H9 (cell line): ENCODE data around the gene IGSF9. TPM values are rescaled to one million over a fixed set of nuclear protein-coding genes. Genes with fewer than 3 reads are reported as not detected.

Source experiments
- DNase-seq: peaks from one replicate; pipeline ENCODE4 v3.0.0-alpha.2; 2017
- H2AFZ ChIP-seq: one replicate; pipeline ENCODE4 v1.6.1; 2013; ENCODE audit warnings: mild to moderate bottlenecking, low read length, control low read depth, moderate library complexity
- H2AK5ac ChIP-seq: 2 replicates; pipeline ENCODE4 v1.6.1; 2013; ENCODE audit warnings: low read length, control low read depth, mixed read lengths; ENCODE audit not compliant: insufficient read length
- H2BK120ac ChIP-seq: one replicate; pipeline ENCODE4 v1.6.1; 2013; ENCODE audit warnings: low read depth, mild to moderate bottlenecking, low read length, control low read depth, inconsistent platforms; ENCODE audit not compliant: poor library complexity, severe bottlenecking
- H2BK12ac ChIP-seq: 2 replicates; pipeline ENCODE4 v1.6.1; 2013; ENCODE audit warnings: low read length, control low read depth, mixed read lengths, low read depth; ENCODE audit not compliant: insufficient read length
- H2BK15ac ChIP-seq: 2 replicates; pipeline ENCODE4 v1.6.1; 2013; ENCODE audit warnings: low read depth, low read length, control low read depth
- H2BK20ac ChIP-seq: one replicate; pipeline ENCODE4 v1.6.1; 2013; ENCODE audit warnings: low read depth, mild to moderate bottlenecking, low read length, control low read depth, inconsistent platforms; ENCODE audit not compliant: poor library complexity, severe bottlenecking
- H2BK5ac ChIP-seq: 2 replicates; pipeline ENCODE4 v1.6.1; 2013; ENCODE audit warnings: low read length, control low read depth, mixed read lengths; ENCODE audit not compliant: insufficient read length
- H3K14ac ChIP-seq: 2 replicates; pipeline ENCODE4 v1.6.1; 2013; ENCODE audit warnings: low read length, control low read depth; ENCODE audit not compliant: insufficient read depth
- H3K18ac ChIP-seq: 2 replicates; pipeline ENCODE4 v1.6.1; 2013; ENCODE audit warnings: low read depth, mild to moderate bottlenecking, mixed read lengths, low read length, control low read depth; ENCODE audit not compliant: insufficient read length
- H3K23ac ChIP-seq: 2 replicates; pipeline ENCODE4 v1.6.1; 2013; ENCODE audit warnings: low read length, control low read depth, mixed read lengths, low read depth; ENCODE audit not compliant: insufficient read length
- H3K23me2 ChIP-seq: 2 replicates; pipeline ENCODE4 v1.6.1; 2013; ENCODE audit warnings: low read depth, mild to moderate bottlenecking, mixed read lengths, low read length, control low read depth; ENCODE audit not compliant: insufficient read length, poor library complexity, severe bottlenecking
- H3K27ac ChIP-seq: 2 replicates; pipeline ENCODE4 v1.5.1; 2013; ENCODE audit warnings: low read length, control low read depth, mixed read lengths, low read depth; ENCODE audit not compliant: insufficient read length
- H3K27me3 ChIP-seq: 2 replicates; pipeline ENCODE4 v1.6.1; 2013; ENCODE audit warnings: low read length, control low read depth, inconsistent platforms; ENCODE audit not compliant: insufficient read depth
- H3K4ac ChIP-seq: 2 replicates; pipeline ENCODE4 v1.6.1; 2013; ENCODE audit warnings: low read depth, mild to moderate bottlenecking, control low read depth, inconsistent platforms, low read length, moderate library complexity
- H3K4me1 ChIP-seq: 2 replicates; pipeline ENCODE4 v1.6.1; 2013; ENCODE audit warnings: low read length, control low read depth, inconsistent platforms; ENCODE audit not compliant: insufficient read depth
- H3K4me2 ChIP-seq: 2 replicates; pipeline ENCODE4 v1.6.1; 2013; ENCODE audit warnings: low read length, control low read depth, mixed read lengths; ENCODE audit not compliant: insufficient read length, insufficient read depth
- H3K56ac ChIP-seq: 2 replicates; pipeline ENCODE4 v1.6.1; 2013; ENCODE audit warnings: low read depth, mild to moderate bottlenecking, mixed read lengths, low read length, control low read depth; ENCODE audit not compliant: insufficient read length
- H3K79me1 ChIP-seq: 2 replicates; pipeline ENCODE4 v1.6.1; 2013; ENCODE audit warnings: low read depth, mild to moderate bottlenecking, moderate library complexity, low read length, control low read depth, inconsistent platforms; ENCODE audit not compliant: insufficient read depth, poor library complexity, severe bottlenecking
- H3K79me2 ChIP-seq: 2 replicates; pipeline ENCODE4 v1.6.1; 2013; ENCODE audit warnings: low read length, control low read depth, inconsistent platforms; ENCODE audit not compliant: insufficient read depth
- H3K9ac ChIP-seq: 2 replicates; pipeline ENCODE4 v1.6.1; 2013; ENCODE audit warnings: low read length, control low read depth, mixed read lengths; ENCODE audit not compliant: insufficient read length; ENCODE audit errors: extremely low read depth
- H3K9me3 ChIP-seq: one replicate; pipeline ENCODE4 v1.6.1; 2013; ENCODE audit warnings: low read depth, low read length, inconsistent platforms; ENCODE audit not compliant: control insufficient read depth
- H3T11ph ChIP-seq: one replicate; pipeline ENCODE4 v1.6.1; 2013; ENCODE audit warnings: mild to moderate bottlenecking, low read length, control low read depth, inconsistent platforms
- H4K20me1 ChIP-seq: one replicate; pipeline ENCODE4 v1.6.1; 2013; ENCODE audit not compliant: control insufficient read depth, insufficient read length, insufficient read depth
- H4K5ac ChIP-seq: 2 replicates; pipeline ENCODE4 v1.6.1; 2013; ENCODE audit warnings: low read depth, mild to moderate bottlenecking, mixed read lengths, low read length, control low read depth; ENCODE audit not compliant: insufficient read length
- H4K8ac ChIP-seq: replicated peaks from 2 replicates; pipeline ENCODE4 v1.6.1; 2013; ENCODE audit warnings: low read length, control low read depth, mixed read lengths, low read depth; ENCODE audit not compliant: insufficient read length
- H4K91ac ChIP-seq: 2 replicates; pipeline ENCODE4 v1.6.1; 2013; ENCODE audit warnings: low read depth, mild to moderate bottlenecking, moderate library complexity, mixed read lengths, low read length, control low read depth; ENCODE audit not compliant: insufficient read length
- H3K27ac Mint-ChIP-seq, 3 experiments: 2 replicates in 2 of 3; 3 replicates in 1 of 3; pipeline ENCODE4 v1.8.0; 2020 to 2021; ENCODE audit warnings: mixed read lengths in 3 of 3, mild to moderate bottlenecking in 1 of 3, moderate library complexity in 1 of 3
- H3K27me3 Mint-ChIP-seq: 2 replicates; pipeline ENCODE4 v1.8.0; 2021; ENCODE audit warnings: low read depth, mild to moderate bottlenecking, moderate library complexity, mixed read lengths
- H3K36me3 Mint-ChIP-seq, 3 experiments: 2 replicates in 2 of 3; 3 replicates in 1 of 3; pipeline ENCODE4 v1.8.0; 2020 to 2021; ENCODE audit warnings: low read depth in 3 of 3, mixed read lengths in 3 of 3; ENCODE audit not compliant: insufficient read depth in 1 of 3
- H3K4me1 Mint-ChIP-seq, 2 experiments: 2 replicates each; pipeline ENCODE4 v1.8.0; 2020; ENCODE audit warnings: mixed read lengths in 2 of 2
- H3K4me3 Mint-ChIP-seq, 2 experiments: 2 replicates in 1 of 2; 3 replicates in 1 of 2; pipeline ENCODE4 v1.8.0; 2020 to 2021; ENCODE audit warnings: mild to moderate bottlenecking in 2 of 2, mixed read lengths in 2 of 2, moderate library complexity in 1 of 2
- H3K9me3 Mint-ChIP-seq, 2 experiments: 2 replicates in 1 of 2; 3 replicates in 1 of 2; pipeline ENCODE4 v1.8.0; 2020; ENCODE audit warnings: mild to moderate bottlenecking in 2 of 2, mixed read lengths in 2 of 2, moderate library complexity in 1 of 2
- WGBS: extraction: QIAGEN DNeasy Blood & Tissue Kit; methylation state at CpG from one replicate; pipeline ENCODE4 v1.1.7; 2013; ENCODE audit warnings: missing lambda C conversion rate, low lambda C conversion rate, mixed read lengths; ENCODE audit not compliant: insufficient read length; ENCODE audit errors: extremely low coverage; 5-methylcytosine and 5-hydroxymethylcytosine counted together
- total RNA-seq: library from RNA; stranded (reverse); gene quantifications from 2 replicates; pipeline ENCODE4 v1.2.1, GENCODE V29; 2021
- TF ChIP-seq, protein P1 (sequence below): fragments of 200-600 bp; sonication (generic); conservative IDR thresholded peaks from 3 replicates; pipeline ENCODE4 v1.8.0; 2021; ENCODE audit warnings: antibody characterized with exemption, mild to moderate bottlenecking

The IGSF9 gene
- total RNA-seq, 1 experiment from 2014 or later: 11.3 TPM

DNA sequence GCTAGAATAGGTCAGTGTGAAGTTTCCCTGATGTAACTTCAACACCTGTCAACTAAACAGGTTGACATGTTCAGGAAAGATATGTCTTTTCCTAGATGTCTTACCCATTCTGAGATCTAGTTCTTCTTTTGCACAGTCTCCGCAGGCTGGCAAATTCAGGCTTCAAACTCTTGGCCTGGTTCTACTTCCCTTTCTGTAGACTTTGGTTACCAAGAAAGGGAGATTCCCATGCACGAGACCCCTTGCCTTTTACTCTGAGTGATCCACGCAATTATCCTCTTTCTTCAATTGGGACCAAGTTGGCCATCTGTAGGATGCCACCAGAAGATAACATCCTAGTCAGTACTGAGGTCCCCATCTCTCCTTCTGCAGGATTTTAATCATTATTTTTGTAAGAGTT lies 47.5 kb downstream of the IGSF9 start:
- Histone ChIP-seq H3K56ac (no peak overlapping the region), H4K91ac (no peak overlapping the region), H2BK20ac (no peak overlapping the region), H3K9ac (no peak overlapping the region), H4K8ac (no peak overlapping the region), H3K4me2 (no peak overlapping the region), H3K79me1 (no peaks in the 10 kb centered on the region), H3K14ac (no peak overlapping the region), H2AFZ (no peak overlapping the region), H3K4ac (no peak overlapping the region), H3K18ac (no peak overlapping the region), H3K79me2 (no peaks in the 10 kb centered on the region), H3K23me2 (peaks cover 4% of the 10 kb centered on the region), H4K5ac (no peak overlapping the region), H3K4me1 (no peaks in the 10 kb centered on the region; the same call in 1 of the 2 replicates), H2BK120ac (no peak overlapping the region), H2AK5ac (no peak overlapping the region), H4K20me1 (no peaks in the 10 kb centered on the region), H3T11ph (no peak overlapping the region), H2BK12ac (no peak overlapping the region), H2BK15ac (no peak overlapping the region), H2BK5ac (no peak overlapping the region), H3K9me3 (no peaks in the 10 kb centered on the region), H3K23ac (no peak overlapping the region), H3K27ac (no peak overlapping the region), H3K27me3 (no peaks in the 10 kb centered on the region)
- no peak for DNase-seq
- Mint-ChIP-seq H3K27me3 (peaks cover 36% of the 10 kb centered on the region), H3K4me1 (peaks cover 22% of the 10 kb centered on the region in 2 experiments), H3K27ac (no peak overlapping the region), H3K9me3 (no peaks in the 10 kb centered on the region; a peak in 2 of 5 replicates), H3K4me3 (no peak overlapping the region), H3K36me3 (no peaks in the 10 kb centered on the region)
- TF ChIP-seq, protein P1, sequence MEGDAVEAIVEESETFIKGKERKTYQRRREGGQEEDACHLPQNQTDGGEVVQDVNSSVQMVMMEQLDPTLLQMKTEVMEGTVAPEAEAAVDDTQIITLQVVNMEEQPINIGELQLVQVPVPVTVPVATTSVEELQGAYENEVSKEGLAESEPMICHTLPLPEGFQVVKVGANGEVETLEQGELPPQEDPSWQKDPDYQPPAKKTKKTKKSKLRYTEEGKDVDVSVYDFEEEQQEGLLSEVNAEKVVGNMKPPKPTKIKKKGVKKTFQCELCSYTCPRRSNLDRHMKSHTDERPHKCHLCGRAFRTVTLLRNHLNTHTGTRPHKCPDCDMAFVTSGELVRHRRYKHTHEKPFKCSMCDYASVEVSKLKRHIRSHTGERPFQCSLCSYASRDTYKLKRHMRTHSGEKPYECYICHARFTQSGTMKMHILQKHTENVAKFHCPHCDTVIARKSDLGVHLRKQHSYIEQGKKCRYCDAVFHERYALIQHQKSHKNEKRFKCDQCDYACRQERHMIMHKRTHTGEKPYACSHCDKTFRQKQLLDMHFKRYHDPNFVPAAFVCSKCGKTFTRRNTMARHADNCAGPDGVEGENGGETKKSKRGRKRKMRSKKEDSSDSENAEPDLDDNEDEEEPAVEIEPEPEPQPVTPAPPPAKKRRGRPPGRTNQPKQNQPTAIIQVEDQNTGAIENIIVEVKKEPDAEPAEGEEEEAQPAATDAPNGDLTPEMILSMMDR: no peak
- WGBS: no CpG with 5 or more reads among the region's 3 CpGs
